ENCODE data around the gene ADGRB2.

DNA sequence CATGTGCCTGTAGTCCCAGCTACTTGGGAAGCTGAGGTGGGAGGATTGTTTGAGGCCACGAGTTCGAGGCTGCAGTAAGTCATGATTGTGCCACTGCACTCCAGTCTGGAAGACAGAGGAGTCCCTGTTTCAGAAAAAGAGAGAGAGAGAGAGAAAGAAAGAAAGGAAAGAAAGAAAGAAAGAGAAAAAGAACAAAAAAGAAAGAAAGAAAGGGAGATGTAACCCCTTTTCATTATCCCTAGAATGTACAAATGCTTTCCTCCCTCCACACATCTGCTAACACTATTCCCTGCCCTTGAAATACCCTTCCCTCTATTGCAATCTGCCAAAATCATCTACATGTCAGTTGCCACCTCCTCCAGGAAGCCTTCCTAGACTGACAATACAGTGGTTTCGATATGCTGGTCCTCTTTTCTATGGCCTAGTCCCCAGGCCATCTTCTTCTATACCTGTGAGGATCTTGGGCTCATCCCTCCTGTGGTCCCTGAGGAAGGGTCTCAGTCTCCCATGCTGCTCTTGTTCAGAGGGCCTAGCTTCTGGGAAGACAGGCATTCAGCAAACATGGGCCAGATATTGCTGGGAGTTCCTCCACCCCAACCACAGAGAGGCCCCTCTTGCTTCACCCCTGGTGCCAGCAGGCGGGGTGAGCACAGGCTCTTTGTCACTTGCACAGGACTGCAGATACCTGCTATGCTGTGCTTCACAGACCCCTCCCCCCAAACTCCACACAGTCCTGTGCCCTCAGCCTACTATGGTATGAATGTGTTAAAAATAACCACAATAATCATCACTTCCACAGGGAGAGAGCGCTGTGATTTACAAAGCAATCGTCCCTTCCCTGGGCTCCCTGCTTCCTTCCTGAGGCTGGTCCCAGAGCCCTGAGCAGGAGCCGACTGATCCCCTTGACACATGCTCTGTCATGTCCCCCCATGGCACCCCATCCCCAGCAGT is 14.1 kb downstream of the ADGRB2 start:
- TF ChIP-seq, protein P1, sequence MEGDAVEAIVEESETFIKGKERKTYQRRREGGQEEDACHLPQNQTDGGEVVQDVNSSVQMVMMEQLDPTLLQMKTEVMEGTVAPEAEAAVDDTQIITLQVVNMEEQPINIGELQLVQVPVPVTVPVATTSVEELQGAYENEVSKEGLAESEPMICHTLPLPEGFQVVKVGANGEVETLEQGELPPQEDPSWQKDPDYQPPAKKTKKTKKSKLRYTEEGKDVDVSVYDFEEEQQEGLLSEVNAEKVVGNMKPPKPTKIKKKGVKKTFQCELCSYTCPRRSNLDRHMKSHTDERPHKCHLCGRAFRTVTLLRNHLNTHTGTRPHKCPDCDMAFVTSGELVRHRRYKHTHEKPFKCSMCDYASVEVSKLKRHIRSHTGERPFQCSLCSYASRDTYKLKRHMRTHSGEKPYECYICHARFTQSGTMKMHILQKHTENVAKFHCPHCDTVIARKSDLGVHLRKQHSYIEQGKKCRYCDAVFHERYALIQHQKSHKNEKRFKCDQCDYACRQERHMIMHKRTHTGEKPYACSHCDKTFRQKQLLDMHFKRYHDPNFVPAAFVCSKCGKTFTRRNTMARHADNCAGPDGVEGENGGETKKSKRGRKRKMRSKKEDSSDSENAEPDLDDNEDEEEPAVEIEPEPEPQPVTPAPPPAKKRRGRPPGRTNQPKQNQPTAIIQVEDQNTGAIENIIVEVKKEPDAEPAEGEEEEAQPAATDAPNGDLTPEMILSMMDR (IDR thresholded peaks at IDR 0.05) = no peak
- TF ChIP-seq EZH2phosphoT487 (IDR thresholded peaks at IDR 0.05) = no peak
- TF ChIP-seq EZH2 (IDR thresholded peaks at IDR 0.05) = no peak
